Caco-2 (cell line): ENCODE results near the gene DIP2A. TPM values are rescaled to one million over a fixed set of nuclear protein-coding genes. Genes with fewer than 3 reads are reported as not detected.

Source experiments
- BruUV-seq: library from RNA; stranded (reverse); fragments of 400-500 nt; replicated peaks from 2 replicates; lab custom pipeline; 2021; lab: Mats Ljungman, UMichigan
- CTCF ChIA-PET: fragments of 300-600 bp; sonication (Branson Sonifier 250); formaldehyde crosslinking; loops from one replicate; lab custom pipeline; 2022; ENCODE audit warnings: antibody characterized with exemption; lab: Charles Lee
- POLR2A ChIA-PET: fragments of 300-600 bp; sonication (Branson Sonifier 250); formaldehyde crosslinking; loops from one replicate; lab custom pipeline; 2022; ENCODE audit warnings: antibody characterized with exemption; lab: Charles Lee
- DNase-seq, 2 experiments: peaks; one replicate each; pipeline versions ENCODE4 v3.0.0 to v3.0.0-alpha.2; 2020 to 2022
- H3K27me3 ChIP-seq: replicated peaks from 2 replicates; pipeline ENCODE4 v1.6.0; 2011; ENCODE audit warnings: low read length; ENCODE audit not compliant: control insufficient read depth, insufficient read depth
- H3K36me3 ChIP-seq: 2 replicates; pipeline ENCODE4 v1.5.1; 2011; ENCODE audit warnings: low read length; ENCODE audit not compliant: control insufficient read depth, insufficient read depth
- H3K4me1 ChIP-seq: fragments of 250-450 bp; sonication (Bioruptor Pico); 2 replicates; pipeline ENCODE4 v1.5.1; 2020; ENCODE audit warnings: mild to moderate bottlenecking
- H3K4me3 ChIP-seq: 2 replicates; pipeline ENCODE4 v1.5.1; 2011; ENCODE audit warnings: low read depth, mild to moderate bottlenecking, control low read depth, low read length
- H3K9me3 ChIP-seq: fragments of 250-450 bp; sonication (Bioruptor Pico); 2 replicates; pipeline ENCODE4 v1.5.1; 2020; ENCODE audit warnings: mild to moderate bottlenecking, moderate library complexity
- H3K27ac Mint-ChIP-seq: one replicate; pipeline ENCODE4 v1.8.0; 2022; ENCODE audit warnings: mixed read lengths; ENCODE audit not compliant: unreplicated experiment
- H3K27me3 Mint-ChIP-seq: one replicate; pipeline ENCODE4 v1.8.0; 2022; ENCODE audit warnings: mixed read lengths; ENCODE audit not compliant: insufficient read depth, unreplicated experiment
- H3K36me3 Mint-ChIP-seq: one replicate; pipeline ENCODE4 v1.8.0; 2022; ENCODE audit warnings: mild to moderate bottlenecking, mixed read lengths; ENCODE audit not compliant: insufficient read depth, unreplicated experiment
- H3K4me1 Mint-ChIP-seq: one replicate; pipeline ENCODE4 v1.8.0; 2022; ENCODE audit warnings: low read depth, mixed read lengths; ENCODE audit not compliant: unreplicated experiment
- H3K4me3 Mint-ChIP-seq: one replicate; pipeline ENCODE4 v1.8.0; 2022; ENCODE audit warnings: mild to moderate bottlenecking, moderate library complexity, mixed read lengths; ENCODE audit not compliant: unreplicated experiment
- H3K9me3 Mint-ChIP-seq: one replicate; pipeline ENCODE4 v1.8.0; 2022; ENCODE audit warnings: mixed read lengths; ENCODE audit not compliant: unreplicated experiment
- CTCF ChIP-seq, 2 experiments: fragments of 200-600 bp in 1 of 2; IDR thresholded peaks; 1 replicate in 1 of 2; 2 replicates in 1 of 2; pipeline versions ENCODE4 v1.5.1 to v1.8.0; 2011 to 2022; ENCODE audit warnings: antibody characterized with exemption in 1 of 2, control low read depth in 1 of 2, inconsistent platforms in 1 of 2, low read depth in 1 of 2, low read length in 1 of 2, mild to moderate bottlenecking in 1 of 2, moderate library complexity in 1 of 2; ENCODE audit not compliant: insufficient read depth in 1 of 2, severe bottlenecking in 1 of 2, unreplicated experiment in 1 of 2
- intact Hi-C: fragments of 100-400 bp; cut with micrococcal nuclease; formaldehyde crosslinking; loops from one replicate; pipeline ENCODE4 v1.10.0; 2022; ENCODE audit not compliant: unreplicated experiment
- total RNA-seq: library from RNA; stranded (reverse); gene quantifications from 2 replicates; pipeline ENCODE4 v1.2.3, GENCODE V29; 2022

The DIP2A gene
- total RNA-seq, 1 experiment from 2014 or later, result 44.6 TPM

- Histone ChIP-seq H3K36me3 (no peaks in the 10 kb centered on the region), H3K4me1 (no peaks in the 10 kb centered on the region), H3K9me3 (no peaks in the 10 kb centered on the region), H3K4me3 (no peak overlapping the region), H3K27me3 (no peaks in the 10 kb centered on the region)
- no peaks in the 10 kb centered on the region for H3K9me3 Mint-ChIP-seq
- no peak overlapping the region for H3K4me3 Mint-ChIP-seq
- intact Hi-C loops, result no loop called here
- DNase-seq, result no peak
- POLR2A ChIA-PET, result no interaction called here
- H3K4me1 Mint-ChIP-seq, result no peaks in the 10 kb centered on the region
- H3K27ac Mint-ChIP-seq, result no peak overlapping the region
- CTCF ChIA-PET, result no interaction called here
- no peak for TF ChIP-seq CTCF (IDR thresholded peaks at IDR 0.05; ENCODE audit: insufficient read depth in 1 of 2, low read depth in 1 of 2, low read length in 1 of 2, severe bottlenecking in 1 of 2, unreplicated experiment in 1 of 2)
- BruUV-seq, result no TSS peak
- H3K27me3 Mint-ChIP-seq, result no peaks in the 10 kb centered on the region
- peaks cover 39% of the 10 kb centered on the region for H3K36me3 Mint-ChIP-seq
Measured at GRCh38 chr21:46423546-46424038, 35.1 kb upstream of the DIP2A start.

GRCh38 chr21:46424039-46424591, 34.6 kb upstream of the DIP2A start:
- H3K4me1 Mint-ChIP-seq, result no peaks in the 10 kb centered on the region
- no peaks in the 10 kb centered on the region for H3K27me3 Mint-ChIP-seq
- no peak overlapping the region for H3K4me3 Mint-ChIP-seq
- no TSS peak for BruUV-seq
- Histone ChIP-seq H3K4me3 (no peak overlapping the region), H3K4me1 (no peaks in the 10 kb centered on the region), H3K9me3 (no peaks in the 10 kb centered on the region), H3K27me3 (no peaks in the 10 kb centered on the region), H3K36me3 (no peaks in the 10 kb centered on the region)
- POLR2A ChIA-PET, result no interaction called here
- H3K27ac Mint-ChIP-seq, result no peak overlapping the region
- no peak for TF ChIP-seq CTCF (IDR thresholded peaks at IDR 0.05; ENCODE audit: insufficient read depth in 1 of 2, low read depth in 1 of 2, low read length in 1 of 2, severe bottlenecking in 1 of 2, unreplicated experiment in 1 of 2)
- no peak for DNase-seq
- intact Hi-C loops, result no loop called here
- CTCF ChIA-PET, result no interaction called here
- peaks cover 34% of the 10 kb centered on the region for H3K36me3 Mint-ChIP-seq
- H3K9me3 Mint-ChIP-seq, result no peaks in the 10 kb centered on the region

GRCh38 chr21:46424621-46425020, 34.1 kb upstream of the DIP2A start:
- no peaks in the 10 kb centered on the region for H3K27me3 Mint-ChIP-seq
- H3K36me3 Mint-ChIP-seq, result peaks cover 31% of the 10 kb centered on the region
- TF ChIP-seq CTCF (IDR thresholded peaks at IDR 0.05; ENCODE audit: insufficient read depth in 1 of 2, low read depth in 1 of 2, low read length in 1 of 2, severe bottlenecking in 1 of 2, unreplicated experiment in 1 of 2), result no peak
- no peak for DNase-seq
- no peaks in the 10 kb centered on the region for H3K27me3 ChIP-seq
- intact Hi-C loops, result no loop called here
- ChIA-PET CTCF (no interaction called here), POLR2A (no interaction called here)
- no peaks in the 10 kb centered on the region for H3K9me3 ChIP-seq
- no peaks in the 10 kb centered on the region for H3K36me3 ChIP-seq
- H3K4me3 ChIP-seq, result no peak overlapping the region
- no peaks in the 10 kb centered on the region for H3K4me1 Mint-ChIP-seq
- no peak overlapping the region for H3K4me3 Mint-ChIP-seq
- BruUV-seq, result no TSS peak
- no peak overlapping the region for H3K27ac Mint-ChIP-seq
- no peaks in the 10 kb centered on the region for H3K4me1 ChIP-seq
- no peaks in the 10 kb centered on the region for H3K9me3 Mint-ChIP-seq
